Measurements from ENCODE around the gene CD40.

DNA sequence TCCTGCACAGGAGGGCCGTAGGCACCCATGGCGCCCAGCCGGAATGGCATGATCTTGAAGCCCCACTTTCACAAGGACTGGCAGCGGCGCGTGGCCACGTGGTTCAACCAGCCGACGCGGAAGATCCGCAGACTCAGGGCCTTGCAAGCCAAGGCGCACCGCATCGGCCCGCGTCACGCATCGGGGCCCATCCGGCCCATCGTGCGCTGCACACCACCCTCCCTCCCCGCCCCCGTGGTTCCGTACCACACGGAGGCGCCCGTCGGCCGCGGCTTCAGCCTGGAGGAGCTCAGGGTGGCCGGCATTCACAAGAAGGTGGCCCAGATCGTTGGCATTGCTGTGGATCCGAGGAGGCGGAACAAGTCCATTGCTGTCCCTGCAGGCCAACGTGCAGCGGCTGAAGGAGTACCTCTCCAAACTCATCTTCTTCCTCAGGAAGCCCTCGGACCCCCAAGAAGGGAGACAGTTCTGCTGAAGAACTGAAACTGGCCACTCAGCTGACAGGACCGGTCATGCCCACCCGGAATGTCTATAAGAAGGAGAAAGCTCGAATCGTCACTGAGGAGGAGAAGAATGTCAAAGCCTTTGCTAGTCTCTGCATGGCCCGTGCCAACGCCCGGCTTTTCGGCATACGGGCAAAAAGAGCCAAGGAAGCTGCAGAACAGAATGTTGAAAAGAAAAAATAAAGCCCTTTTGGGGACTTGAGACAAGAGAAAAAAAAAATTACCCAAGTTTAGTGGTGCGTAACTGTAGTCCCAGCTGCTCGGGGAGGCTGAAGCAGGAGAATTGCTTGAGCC, 18.4 kb upstream of the CD40 start:
- TF ChIP-seq POLR2A (IDR thresholded peaks at IDR 0.05), result no peak
- TF ChIP-seq, protein P1, sequence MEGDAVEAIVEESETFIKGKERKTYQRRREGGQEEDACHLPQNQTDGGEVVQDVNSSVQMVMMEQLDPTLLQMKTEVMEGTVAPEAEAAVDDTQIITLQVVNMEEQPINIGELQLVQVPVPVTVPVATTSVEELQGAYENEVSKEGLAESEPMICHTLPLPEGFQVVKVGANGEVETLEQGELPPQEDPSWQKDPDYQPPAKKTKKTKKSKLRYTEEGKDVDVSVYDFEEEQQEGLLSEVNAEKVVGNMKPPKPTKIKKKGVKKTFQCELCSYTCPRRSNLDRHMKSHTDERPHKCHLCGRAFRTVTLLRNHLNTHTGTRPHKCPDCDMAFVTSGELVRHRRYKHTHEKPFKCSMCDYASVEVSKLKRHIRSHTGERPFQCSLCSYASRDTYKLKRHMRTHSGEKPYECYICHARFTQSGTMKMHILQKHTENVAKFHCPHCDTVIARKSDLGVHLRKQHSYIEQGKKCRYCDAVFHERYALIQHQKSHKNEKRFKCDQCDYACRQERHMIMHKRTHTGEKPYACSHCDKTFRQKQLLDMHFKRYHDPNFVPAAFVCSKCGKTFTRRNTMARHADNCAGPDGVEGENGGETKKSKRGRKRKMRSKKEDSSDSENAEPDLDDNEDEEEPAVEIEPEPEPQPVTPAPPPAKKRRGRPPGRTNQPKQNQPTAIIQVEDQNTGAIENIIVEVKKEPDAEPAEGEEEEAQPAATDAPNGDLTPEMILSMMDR (IDR thresholded peaks at IDR 0.05 in 4 of 5, conservative IDR thresholded peaks at IDR 0.05 in 1 of 5), result peak in 2 of 5 experiments; percentile 12 to 25

Data from gastrocnemius medialis (tissue), 4 donors.